HFF-Myc (cell line): Measurements from ENCODE around the gene HSPG2.

Source experiments
- DNase-seq: peaks from one replicate; pipeline ENCODE4 v3.0.0-alpha.2; 2011; ENCODE audit warnings: low read depth; ENCODE audit errors: extremely low read depth
- H3K4me3 ChIP-seq: replicated peaks from 2 replicates; pipeline ENCODE4 v1.5.1; 2011; ENCODE audit warnings: low read depth, mild to moderate bottlenecking, control low read depth, low read length
- TF ChIP-seq, protein P1 (sequence below): IDR thresholded peaks from 2 replicates; pipeline ENCODE4 v1.5.1; 2012; ENCODE audit warnings: mild to moderate bottlenecking, low read depth, low read length, control low read depth; ENCODE audit errors: missing control alignments

The HSPG2 gene

DNA sequence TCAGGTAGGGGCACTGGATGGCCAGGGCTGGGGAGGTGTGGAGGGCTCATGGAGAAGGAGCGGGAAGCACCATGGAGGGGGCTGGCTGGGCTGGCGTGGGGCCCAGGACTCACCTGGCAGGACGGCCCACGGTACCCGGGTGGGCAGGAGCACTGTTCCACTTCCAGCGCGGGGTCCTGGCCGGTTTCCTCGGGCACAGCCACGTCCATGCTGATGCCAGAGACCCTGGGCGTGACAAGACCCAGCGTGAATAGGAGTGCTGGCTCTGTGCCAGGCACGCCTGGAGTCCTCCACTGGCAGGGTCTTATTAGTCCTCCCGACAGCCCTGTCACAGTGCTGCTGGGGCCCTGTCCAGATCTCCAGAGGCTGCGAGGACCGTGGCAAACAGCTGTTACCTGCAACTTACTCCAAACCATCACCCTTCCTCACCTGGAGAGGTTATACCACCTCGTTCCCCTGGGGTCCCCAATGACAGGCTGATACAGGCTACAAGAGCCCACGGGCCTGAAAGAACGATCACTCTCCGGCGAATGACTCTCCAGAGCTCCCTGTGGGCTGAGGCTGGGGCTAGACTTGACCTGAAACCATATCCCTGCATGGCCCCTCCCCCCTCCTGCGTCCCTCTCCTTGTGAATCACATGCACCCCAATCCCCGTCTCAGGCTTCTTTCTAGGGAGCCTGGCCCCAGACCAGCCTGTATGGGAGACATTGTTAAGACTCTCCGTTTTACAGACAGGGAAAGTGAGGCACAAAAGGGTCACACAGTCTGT is 62.1 kb downstream of the HSPG2 start:
- DNase-seq, result no peak
- no peak overlapping the region for H3K4me3 ChIP-seq
- TF ChIP-seq, protein P1, sequence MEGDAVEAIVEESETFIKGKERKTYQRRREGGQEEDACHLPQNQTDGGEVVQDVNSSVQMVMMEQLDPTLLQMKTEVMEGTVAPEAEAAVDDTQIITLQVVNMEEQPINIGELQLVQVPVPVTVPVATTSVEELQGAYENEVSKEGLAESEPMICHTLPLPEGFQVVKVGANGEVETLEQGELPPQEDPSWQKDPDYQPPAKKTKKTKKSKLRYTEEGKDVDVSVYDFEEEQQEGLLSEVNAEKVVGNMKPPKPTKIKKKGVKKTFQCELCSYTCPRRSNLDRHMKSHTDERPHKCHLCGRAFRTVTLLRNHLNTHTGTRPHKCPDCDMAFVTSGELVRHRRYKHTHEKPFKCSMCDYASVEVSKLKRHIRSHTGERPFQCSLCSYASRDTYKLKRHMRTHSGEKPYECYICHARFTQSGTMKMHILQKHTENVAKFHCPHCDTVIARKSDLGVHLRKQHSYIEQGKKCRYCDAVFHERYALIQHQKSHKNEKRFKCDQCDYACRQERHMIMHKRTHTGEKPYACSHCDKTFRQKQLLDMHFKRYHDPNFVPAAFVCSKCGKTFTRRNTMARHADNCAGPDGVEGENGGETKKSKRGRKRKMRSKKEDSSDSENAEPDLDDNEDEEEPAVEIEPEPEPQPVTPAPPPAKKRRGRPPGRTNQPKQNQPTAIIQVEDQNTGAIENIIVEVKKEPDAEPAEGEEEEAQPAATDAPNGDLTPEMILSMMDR, result no peak

DNA sequence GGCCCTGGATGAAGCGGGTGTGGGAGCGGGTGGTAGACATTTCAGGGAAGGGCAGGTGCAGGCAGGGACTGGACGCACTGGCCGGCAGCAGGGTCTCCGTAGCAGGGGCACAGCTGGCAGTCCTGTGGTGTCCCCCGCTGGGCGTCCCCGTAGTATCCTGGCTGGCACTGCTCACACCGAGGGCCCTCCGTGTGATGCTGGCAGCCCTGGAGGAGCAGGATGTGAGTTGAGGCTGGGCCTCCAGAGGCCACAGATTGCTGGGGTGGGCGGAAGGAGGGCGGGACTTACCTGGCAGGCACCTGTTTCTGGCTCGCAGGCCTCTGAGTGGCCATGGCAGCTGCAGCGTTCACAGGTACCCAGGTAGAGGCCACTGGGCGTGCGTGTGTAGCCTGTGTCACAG is 62.8 kb downstream of the HSPG2 start:
- TF ChIP-seq, protein P1, result no peak
- no peak overlapping the region for H3K4me3 ChIP-seq
- no peak for DNase-seq

DNA sequence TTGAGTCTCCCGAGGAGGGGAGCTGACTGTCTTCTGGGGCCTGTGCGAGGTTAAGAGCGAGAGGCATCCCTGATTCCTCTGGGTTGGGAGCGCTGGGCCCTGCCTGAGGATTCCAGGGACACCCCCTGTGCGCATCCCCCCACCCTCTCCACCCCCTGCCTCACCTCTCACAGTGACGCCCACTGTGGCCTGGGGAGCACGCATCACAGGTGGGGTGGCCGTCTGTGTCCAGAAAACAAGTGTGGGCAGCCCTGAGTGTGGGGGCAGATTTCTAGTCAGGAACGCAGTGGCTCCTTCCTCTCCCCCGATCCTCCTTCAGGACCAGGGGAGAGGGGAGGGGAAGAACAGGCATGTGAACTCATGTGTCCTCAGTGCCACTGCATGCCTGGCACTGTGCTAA is 63.3 kb downstream of the HSPG2 start:
- TF ChIP-seq, protein P1, result no peak
- no peak for DNase-seq
- H3K4me3 ChIP-seq, result no peak overlapping the region

DNA sequence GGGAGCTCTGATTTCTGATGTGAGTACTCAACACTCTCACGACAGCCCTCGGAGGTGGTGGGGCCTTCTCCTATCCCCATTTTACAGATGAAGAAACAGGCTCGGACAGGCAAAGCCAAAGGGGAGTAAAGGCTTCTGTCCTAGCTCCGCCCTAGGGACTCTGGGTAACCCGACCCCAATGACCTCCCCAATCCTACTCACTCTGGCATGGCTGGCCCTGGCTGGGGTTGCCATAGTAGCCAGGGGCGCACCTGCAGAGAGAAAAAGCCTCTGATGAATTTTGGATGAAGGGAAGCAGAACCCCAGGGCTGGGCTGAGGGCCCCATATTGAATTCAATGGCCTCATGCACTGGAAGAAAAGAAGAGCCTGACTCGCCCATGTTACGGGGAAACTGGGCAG is 63.9 kb downstream of the HSPG2 start:
- DNase-seq, result no peak
- H3K4me3 ChIP-seq, result no peak overlapping the region
- TF ChIP-seq, protein P1, result no peak

DNA sequence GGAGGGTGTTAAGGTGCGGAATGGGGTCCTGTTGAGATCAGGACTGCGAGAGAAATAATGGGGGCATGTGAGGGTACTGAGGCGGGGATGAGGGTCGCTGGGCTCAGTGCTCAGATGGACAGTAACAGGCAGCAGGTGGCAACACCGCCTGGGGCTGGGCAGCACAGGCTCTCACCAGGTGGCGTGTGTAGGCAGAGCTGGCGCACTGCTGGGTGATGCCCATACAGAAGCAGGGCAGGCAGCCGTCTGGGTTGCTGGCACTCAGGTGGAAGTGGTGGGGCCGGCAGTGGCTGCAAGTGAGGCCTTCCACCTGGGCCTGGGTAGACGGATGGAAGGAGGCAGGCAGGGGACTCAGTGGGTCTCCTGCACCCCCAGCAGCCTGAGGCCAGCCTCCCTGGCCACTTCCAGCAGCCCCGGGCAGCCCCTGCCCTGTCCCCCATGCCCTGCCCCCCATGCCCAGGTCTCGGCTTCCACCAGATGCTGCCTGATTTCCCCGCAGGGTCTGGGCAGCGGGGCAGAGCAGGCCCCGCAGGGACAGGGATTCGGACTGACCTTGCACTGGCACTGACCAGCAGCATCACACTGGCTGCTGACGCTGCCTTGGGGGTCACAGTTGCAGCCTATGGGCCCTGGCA is 64.5 kb downstream of the HSPG2 start:
- TF ChIP-seq, protein P1, result no peak
- no peak overlapping the region for H3K4me3 ChIP-seq
- DNase-seq, result no peak

DNA sequence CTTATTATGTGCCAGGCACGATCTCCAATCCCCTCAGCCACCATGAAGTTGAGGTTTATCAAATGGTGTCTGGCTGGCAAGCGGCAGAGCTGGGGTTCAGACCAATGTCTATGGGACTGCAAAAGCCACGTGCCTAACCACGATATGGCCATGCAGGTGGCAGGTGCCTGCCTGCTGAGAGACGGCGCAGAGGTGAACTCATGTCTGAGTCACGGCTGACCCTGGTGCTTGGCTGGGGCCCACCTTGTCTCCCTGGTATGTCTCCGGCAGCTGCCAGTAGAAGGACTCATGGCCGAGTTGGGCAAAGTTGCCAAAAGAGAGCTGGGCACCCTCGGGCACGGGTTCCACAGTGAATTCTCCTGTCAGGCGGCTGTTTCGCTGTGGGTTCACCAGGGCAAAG is 65.2 kb downstream of the HSPG2 start:
- no peak for DNase-seq
- TF ChIP-seq, protein P1, result no peak
- H3K4me3 ChIP-seq, result no peak overlapping the region
